Osteocyte (in vitro differentiated cells): ENCODE measurements around the gene PRKCH. TPM values are rescaled to one million over a fixed set of nuclear protein-coding genes. Genes with fewer than 3 reads are reported as not detected.

Experiments
- DNase-seq: peaks from one replicate; pipeline ENCODE4 v3.0.0; 2021; ENCODE audit warnings: mixed read lengths; ENCODE audit not compliant: unreplicated experiment; ENCODE audit errors: extremely low spot score
- H3K27ac Mint-ChIP-seq: one replicate; pipeline ENCODE4 v1.8.0; 2021; ENCODE audit warnings: mild to moderate bottlenecking, mixed read lengths; ENCODE audit not compliant: unreplicated experiment
- H3K27me3 Mint-ChIP-seq: one replicate; pipeline ENCODE4 v1.8.0; 2021; ENCODE audit warnings: mixed read lengths; ENCODE audit not compliant: unreplicated experiment
- H3K36me3 Mint-ChIP-seq: one replicate; pipeline ENCODE4 v1.8.0; 2021; ENCODE audit warnings: mixed read lengths; ENCODE audit not compliant: unreplicated experiment
- H3K4me1 Mint-ChIP-seq: one replicate; pipeline ENCODE4 v1.8.0; 2021; ENCODE audit warnings: mixed read lengths; ENCODE audit not compliant: unreplicated experiment
- H3K4me3 Mint-ChIP-seq: one replicate; pipeline ENCODE4 v1.8.0; 2021; ENCODE audit warnings: mild to moderate bottlenecking, moderate library complexity, mixed read lengths; ENCODE audit not compliant: unreplicated experiment
- H3K9me3 Mint-ChIP-seq: one replicate; pipeline ENCODE4 v1.8.0; 2021; ENCODE audit warnings: mixed read lengths; ENCODE audit not compliant: unreplicated experiment
- total RNA-seq: library from RNA; stranded (reverse); gene quantifications from 2 replicates; pipeline ENCODE4 v1.2.1, GENCODE V29; 2021
- TF ChIP-seq, protein P1 (sequence below): fragments of 200-600 bp; sonication (generic); IDR thresholded peaks from 2 replicates; pipeline ENCODE4 v1.5.0; 2021; ENCODE audit warnings: antibody characterized with exemption, mild to moderate bottlenecking, moderate library complexity

The PRKCH gene
- total RNA-seq, 1 donor from 2014 or later = 10.6 TPM

DNA sequence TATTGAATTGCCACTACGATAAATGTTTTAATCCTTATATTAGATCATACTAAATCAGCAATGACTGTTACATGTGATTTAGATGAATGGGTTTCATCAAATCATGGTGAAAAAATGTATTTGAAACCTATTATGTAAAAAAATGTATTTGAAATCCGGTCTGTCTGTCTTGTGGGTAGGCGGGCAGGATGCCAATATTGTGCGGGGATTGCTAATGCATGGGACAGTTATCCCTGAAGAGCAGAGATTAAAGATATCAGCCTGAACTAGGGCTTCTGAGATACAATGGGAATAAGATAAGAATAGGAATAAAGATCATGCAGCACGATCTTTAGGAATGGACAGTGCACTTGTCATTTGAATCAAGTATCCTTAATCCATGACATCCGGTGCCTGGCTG lies 134.0 kb downstream of the PRKCH start:
- H3K27ac Mint-ChIP-seq = no peak overlapping the region
- no peak overlapping the region for H3K4me3 Mint-ChIP-seq
- DNase-seq = no peak
- peaks cover 2% of the 10 kb centered on the region for H3K4me1 Mint-ChIP-seq
- TF ChIP-seq, protein P1, sequence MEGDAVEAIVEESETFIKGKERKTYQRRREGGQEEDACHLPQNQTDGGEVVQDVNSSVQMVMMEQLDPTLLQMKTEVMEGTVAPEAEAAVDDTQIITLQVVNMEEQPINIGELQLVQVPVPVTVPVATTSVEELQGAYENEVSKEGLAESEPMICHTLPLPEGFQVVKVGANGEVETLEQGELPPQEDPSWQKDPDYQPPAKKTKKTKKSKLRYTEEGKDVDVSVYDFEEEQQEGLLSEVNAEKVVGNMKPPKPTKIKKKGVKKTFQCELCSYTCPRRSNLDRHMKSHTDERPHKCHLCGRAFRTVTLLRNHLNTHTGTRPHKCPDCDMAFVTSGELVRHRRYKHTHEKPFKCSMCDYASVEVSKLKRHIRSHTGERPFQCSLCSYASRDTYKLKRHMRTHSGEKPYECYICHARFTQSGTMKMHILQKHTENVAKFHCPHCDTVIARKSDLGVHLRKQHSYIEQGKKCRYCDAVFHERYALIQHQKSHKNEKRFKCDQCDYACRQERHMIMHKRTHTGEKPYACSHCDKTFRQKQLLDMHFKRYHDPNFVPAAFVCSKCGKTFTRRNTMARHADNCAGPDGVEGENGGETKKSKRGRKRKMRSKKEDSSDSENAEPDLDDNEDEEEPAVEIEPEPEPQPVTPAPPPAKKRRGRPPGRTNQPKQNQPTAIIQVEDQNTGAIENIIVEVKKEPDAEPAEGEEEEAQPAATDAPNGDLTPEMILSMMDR = no peak
- peaks cover 10% of the 10 kb centered on the region for H3K36me3 Mint-ChIP-seq
- no peaks in the 10 kb centered on the region for H3K27me3 Mint-ChIP-seq
- no peaks in the 10 kb centered on the region for H3K9me3 Mint-ChIP-seq

DNA sequence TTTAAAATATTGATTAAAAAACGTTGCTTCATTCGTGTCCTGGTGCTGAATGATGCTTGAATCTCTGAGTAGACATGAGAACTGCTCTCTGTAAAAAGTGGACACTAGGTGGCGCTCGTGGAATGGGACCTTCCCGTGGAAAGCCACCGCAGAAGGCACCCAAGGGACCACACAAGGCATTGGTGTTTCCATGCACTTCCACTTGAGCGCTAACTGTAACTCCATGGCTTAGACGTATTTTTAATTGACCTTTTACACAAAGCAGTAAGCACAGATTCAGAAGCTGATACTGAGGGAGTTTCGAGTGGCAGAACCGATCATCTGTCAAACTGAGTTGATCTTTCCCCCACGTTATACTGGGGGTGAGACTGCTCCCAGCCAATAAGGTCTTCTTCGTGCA lies 135.3 kb downstream of the PRKCH start:
- H3K27me3 Mint-ChIP-seq = no peaks in the 10 kb centered on the region
- H3K27ac Mint-ChIP-seq = no peak overlapping the region
- peak; percentile 90 for DNase-seq

DNA sequence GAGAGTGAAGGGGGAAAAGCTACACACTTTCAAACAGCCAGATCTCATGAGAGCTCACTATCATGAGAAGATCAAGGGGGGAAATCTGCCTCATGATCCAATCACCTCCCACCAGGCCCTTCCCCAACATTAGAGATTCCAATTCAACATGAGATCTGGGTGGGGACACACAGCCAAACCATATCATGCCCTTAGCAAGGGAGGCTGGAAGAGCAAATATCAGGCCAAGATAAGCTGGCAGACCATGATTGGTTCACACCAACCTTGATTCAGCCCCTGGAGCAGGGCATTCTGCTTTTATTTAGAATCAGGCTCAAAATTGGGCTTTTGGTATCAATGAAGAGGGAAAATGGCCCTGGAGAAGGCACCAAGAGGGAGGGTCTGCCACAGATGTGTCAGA lies 137.4 kb downstream of the PRKCH start:
- Mint-ChIP-seq H3K27me3 (no peaks in the 10 kb centered on the region), H3K27ac (no peak overlapping the region), H3K36me3 (peaks cover 6% of the 10 kb centered on the region), H3K9me3 (no peaks in the 10 kb centered on the region), H3K4me1 (peaks cover 17% of the 10 kb centered on the region), H3K4me3 (no peak overlapping the region)
- DNase-seq = no peak
- TF ChIP-seq, protein P1 = no peak

More for the DNA sequence above, 135.3 kb downstream of the PRKCH start:
- no peaks in the 10 kb centered on the region for H3K9me3 Mint-ChIP-seq
- peaks cover 6% of the 10 kb centered on the region for H3K36me3 Mint-ChIP-seq
- H3K4me3 Mint-ChIP-seq = no peak overlapping the region
- H3K4me1 Mint-ChIP-seq = peaks cover 2% of the 10 kb centered on the region
- TF ChIP-seq, protein P1 = peak; percentile 93

DNA sequence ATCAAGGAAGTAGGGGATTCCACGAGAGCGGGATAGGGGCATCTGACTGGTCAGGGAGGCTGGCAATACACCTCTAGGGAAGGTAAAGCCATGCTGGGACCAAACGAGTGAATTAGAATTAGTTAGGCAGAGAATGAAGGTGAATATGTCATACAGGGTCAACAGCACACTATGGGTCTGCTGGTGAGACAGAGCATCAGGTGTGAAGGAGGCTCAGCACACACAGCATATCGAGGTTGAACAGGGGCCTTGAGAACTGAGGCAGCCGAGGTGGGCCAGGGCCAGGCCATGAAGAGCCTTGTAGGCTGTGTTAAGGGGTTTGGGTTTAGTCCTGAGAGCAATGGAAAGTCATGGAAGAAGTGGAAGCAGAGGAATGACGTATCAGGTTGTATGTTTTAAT lies 137.8 kb downstream of the PRKCH start:
- Mint-ChIP-seq H3K9me3 (no peaks in the 10 kb centered on the region), H3K36me3 (peaks cover 6% of the 10 kb centered on the region), H3K4me1 (peaks cover 17% of the 10 kb centered on the region), H3K4me3 (no peak overlapping the region), H3K27ac (no peak overlapping the region), H3K27me3 (no peaks in the 10 kb centered on the region)
- TF ChIP-seq, protein P1 = no peak
- DNase-seq = no peak

DNA sequence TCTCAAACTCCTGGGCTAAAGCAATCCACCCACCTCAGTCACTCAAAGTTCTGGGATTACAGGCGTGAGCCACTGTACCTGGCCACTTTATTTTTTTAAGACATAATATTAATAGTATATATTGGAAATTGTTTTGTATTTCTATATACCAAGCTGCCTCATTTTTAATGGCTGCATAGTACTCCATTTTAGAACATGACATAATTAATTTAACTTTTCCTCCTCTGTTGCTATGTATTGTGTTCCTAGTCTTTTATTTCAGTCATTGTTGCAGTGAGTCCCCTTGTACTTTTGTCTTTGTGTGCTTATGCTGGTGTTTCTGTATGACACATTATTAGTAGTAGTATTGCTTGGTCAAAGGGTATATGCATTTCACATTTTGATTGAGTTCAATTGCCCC lies 138.7 kb downstream of the PRKCH start:
- peaks cover 1% of the 10 kb centered on the region for H3K9me3 Mint-ChIP-seq
- peaks cover 6% of the 10 kb centered on the region for H3K36me3 Mint-ChIP-seq
- DNase-seq = no peak
- peaks cover 17% of the 10 kb centered on the region for H3K4me1 Mint-ChIP-seq
- no peaks in the 10 kb centered on the region for H3K27me3 Mint-ChIP-seq
- no peak overlapping the region for H3K27ac Mint-ChIP-seq
- H3K4me3 Mint-ChIP-seq = no peak overlapping the region
- TF ChIP-seq, protein P1 = no peak
